Kidney epithelial cell (primary cell): ENCODE results near the gene LTBP1. TPM values are rescaled to one million over a fixed set of nuclear protein-coding genes. Genes with fewer than 3 reads are reported as not detected.

ENCODE experiments used
- DNase-seq: peaks from one replicate; pipeline ENCODE4 v3.0.0-alpha.2; 2010; ENCODE audit warnings: low read depth
- H3K27me3 ChIP-seq: 2 replicates; pipeline ENCODE4 v1.6.0; 2011; ENCODE audit warnings: low read length; ENCODE audit not compliant: control insufficient read depth, insufficient read depth
- H3K36me3 ChIP-seq: 2 replicates; pipeline ENCODE4 v1.5.1; 2011; ENCODE audit warnings: low read length; ENCODE audit not compliant: control insufficient read depth, insufficient read depth
- H3K4me3 ChIP-seq: 2 replicates; pipeline ENCODE4 v1.5.1; 2011; ENCODE audit warnings: low read depth, mild to moderate bottlenecking, control low read depth, low read length
- CTCF ChIP-seq: IDR thresholded peaks from 2 replicates; pipeline ENCODE4 v1.5.1; 2011; ENCODE audit warnings: mild to moderate bottlenecking, moderate library complexity, low read length, control low read depth, inconsistent platforms; ENCODE audit not compliant: insufficient read depth, poor library complexity, severe bottlenecking
- total RNA-seq: library from RNA; depleted of rRNA; stranded (reverse); fragments of >200 nt; gene quantifications from 2 replicates; pipeline ENCODE4 v1.2.3, GENCODE V29; 2015

LTBP1 gene
- total RNA-seq, 1 donor from 2014 or later = 39.3 TPM

GRCh38 chr2:33274524-33274923, 327.8 kb downstream of the LTBP1 start:
- DNase-seq = no peak
- no peak overlapping the region for H3K4me3 ChIP-seq
- no peaks in the 10 kb centered on the region for H3K36me3 ChIP-seq
- no peak for TF ChIP-seq CTCF
- no peaks in the 10 kb centered on the region for H3K27me3 ChIP-seq

GRCh38 chr2:33275689-33276444, 329.1 kb downstream of the LTBP1 start:
- H3K4me3 ChIP-seq = no peak overlapping the region
- no peak for TF ChIP-seq CTCF
- H3K36me3 ChIP-seq = no peaks in the 10 kb centered on the region
- DNase-seq = peak; percentile 70
- no peaks in the 10 kb centered on the region for H3K27me3 ChIP-seq

GRCh38 chr2:33277002-33277426, 330.3 kb downstream of the LTBP1 start:
- no peak overlapping the region for H3K4me3 ChIP-seq
- no peak for TF ChIP-seq CTCF
- H3K27me3 ChIP-seq = no peaks in the 10 kb centered on the region
- H3K36me3 ChIP-seq = no peaks in the 10 kb centered on the region
- DNase-seq = no peak

- no peak for TF ChIP-seq CTCF
- H3K4me3 ChIP-seq = no peak overlapping the region
- no peaks in the 10 kb centered on the region for H3K27me3 ChIP-seq
- DNase-seq = no peak
- H3K36me3 ChIP-seq = no peaks in the 10 kb centered on the region
These were observed 331.6 kb downstream of the LTBP1 start for GRCh38 chr2:33278245-33278943.

- no peak for DNase-seq
- H3K36me3 ChIP-seq = no peaks in the 10 kb centered on the region
- no peak overlapping the region for H3K4me3 ChIP-seq
- no peaks in the 10 kb centered on the region for H3K27me3 ChIP-seq
- TF ChIP-seq CTCF = no peak
These were observed 337.5 kb downstream of the LTBP1 start for GRCh38 chr2:33284287-33284686.

- H3K27me3 ChIP-seq = no peaks in the 10 kb centered on the region
- no peak for DNase-seq
- H3K36me3 ChIP-seq = no peaks in the 10 kb centered on the region
- H3K4me3 ChIP-seq = no peak overlapping the region
- no peak for TF ChIP-seq CTCF
These were observed 340.8 kb downstream of the LTBP1 start for GRCh38 chr2:33287507-33288005.
